Spleen (tissue), 7 donors: ENCODE measurements around the gene NGF.

Experiments used
- CTCF ChIP-seq, 11 experiments: fragments of 200-600 bp in 7 of 11; fragments of 450-650 bp in 4 of 11; sonication (generic) in 4 of 11; IDR thresholded peaks in 8 of 11; conservative IDR thresholded peaks in 3 of 11; 1 replicate in 7 of 11; 2 replicates in 4 of 11; pipeline versions ENCODE4 v1.4.0 to v1.8.0; 2016 to 2021; ENCODE audit warnings: antibody characterized with exemption in 11 of 11, inconsistent platforms in 4 of 11, mild to moderate bottlenecking in 1 of 11
- POLR2AphosphoS5 ChIP-seq, 3 donors: sonication (generic); formaldehyde crosslinking; IDR thresholded peaks; one replicate each; pipeline ENCODE4 v1.5.1; 2017; ENCODE audit warnings: antibody characterized with exemption in 3 of 3
- donor health status: DM: no; HTN: no; CAD: no; lungs with moderate emphysema.
- donor health status: DM: no; HTN: no; CAD: no.
- donor health status: DM: no; HTN: no; CAD: no.

- no peak for TF ChIP-seq CTCF (IDR thresholded peaks at IDR 0.05 in 8 of 11, conservative IDR thresholded peaks at IDR 0.05 in 3 of 11)
- TF ChIP-seq POLR2AphosphoS5 (IDR thresholded peaks at IDR 0.05): no peak
Measured at GRCh38 chr1:115241309-115241708, 96.7 kb downstream of the NGF start.
